DMS53 treated with DMSO at 0.1 percent for 48 hours (cell line): ENCODE results near the gene TAF10.

Experiments
- DNase-seq: peaks from one replicate; lab custom pipeline; 2025; ENCODE audit not compliant: unreplicated experiment; lab: John Stamatoyannopoulos, UW

Gene TAF10

DNA sequence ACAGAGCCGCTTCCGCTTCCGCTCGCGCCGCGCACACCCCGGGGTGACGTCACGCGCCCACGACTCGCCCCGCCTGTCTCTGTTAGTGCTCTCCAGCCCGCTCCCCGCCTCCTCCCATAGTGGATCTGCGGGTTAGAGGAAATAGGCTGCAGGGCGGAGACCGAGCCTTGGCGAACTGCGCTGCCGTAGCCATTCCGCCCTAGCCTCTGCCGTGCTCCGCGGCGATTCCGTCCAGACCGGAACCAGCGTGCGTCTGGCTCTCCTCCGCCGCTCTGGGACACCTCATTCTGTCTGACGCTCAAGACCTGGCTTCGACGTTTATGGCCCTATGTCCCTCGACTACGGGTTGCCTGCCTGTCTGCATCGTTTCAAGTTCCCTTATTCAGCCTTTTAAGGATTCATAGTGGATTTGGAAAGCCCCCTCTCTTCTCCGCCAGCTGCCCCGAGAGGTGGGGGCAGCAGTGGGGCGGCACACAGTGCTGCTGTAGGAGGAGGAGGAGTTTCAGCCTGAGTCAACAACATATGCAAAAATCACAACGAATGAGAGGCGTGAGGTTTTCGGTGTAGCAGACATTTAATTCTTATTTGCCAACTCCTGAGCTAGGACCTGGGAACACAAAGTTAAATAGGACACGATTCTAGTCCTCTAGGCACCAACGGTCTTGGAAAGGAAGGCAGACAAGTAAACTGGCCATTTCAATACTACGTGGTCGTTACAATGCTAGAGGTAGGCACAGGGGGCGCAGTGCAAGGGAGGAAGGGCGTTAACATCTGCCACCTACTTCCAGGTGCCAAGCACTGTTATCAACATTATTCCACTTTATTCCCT lies at the start of gene TAF10:
TAF10 (minus strand) TSS at position 4 of the 829 bp plus-strand sequence. CDS start 27 bp downstream, outside the sequence.
- peak; percentile 97 for DNase-seq

DNA sequence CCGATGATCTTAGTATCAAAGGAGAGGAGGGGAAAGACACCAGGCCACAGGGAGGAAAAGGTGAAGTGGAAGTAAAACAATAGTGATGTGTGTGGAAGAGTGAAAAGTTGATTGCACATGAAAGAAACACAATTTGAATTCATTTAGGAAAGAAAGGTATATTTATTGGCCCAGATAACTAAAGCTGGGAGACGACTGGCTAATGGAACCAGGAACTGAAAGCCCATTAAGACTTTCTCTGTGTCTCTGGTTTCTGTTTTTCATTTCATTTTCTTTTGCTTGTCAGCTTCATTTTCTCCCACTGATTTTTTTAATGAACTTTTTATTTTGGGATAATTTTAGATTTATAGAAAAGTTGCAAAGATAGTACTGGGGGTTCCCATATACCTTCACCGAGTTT lies 48.7 kb upstream of the TAF10 start:
- no peak for DNase-seq

DNA sequence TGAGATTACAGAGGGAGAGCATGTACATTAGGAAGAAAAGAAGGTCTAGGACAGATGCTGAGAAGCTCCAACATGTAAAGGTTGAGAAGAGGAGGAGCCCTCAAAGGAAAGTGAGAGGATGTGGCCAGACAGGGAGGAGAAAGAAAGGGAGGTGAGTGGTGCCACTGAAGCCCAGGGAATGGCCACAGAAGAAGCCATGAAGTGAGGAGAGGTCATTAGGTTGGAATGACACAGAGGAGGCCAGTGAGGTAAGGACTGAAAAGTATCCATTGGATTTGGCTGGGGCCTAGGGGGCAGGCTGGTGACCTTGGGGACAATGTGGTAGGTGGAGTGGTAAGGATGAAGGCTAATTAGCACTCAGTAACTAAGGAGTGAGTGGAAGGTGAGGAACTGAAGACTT lies 46.6 kb upstream of the TAF10 start:
- DNase-seq, result no peak

DNA sequence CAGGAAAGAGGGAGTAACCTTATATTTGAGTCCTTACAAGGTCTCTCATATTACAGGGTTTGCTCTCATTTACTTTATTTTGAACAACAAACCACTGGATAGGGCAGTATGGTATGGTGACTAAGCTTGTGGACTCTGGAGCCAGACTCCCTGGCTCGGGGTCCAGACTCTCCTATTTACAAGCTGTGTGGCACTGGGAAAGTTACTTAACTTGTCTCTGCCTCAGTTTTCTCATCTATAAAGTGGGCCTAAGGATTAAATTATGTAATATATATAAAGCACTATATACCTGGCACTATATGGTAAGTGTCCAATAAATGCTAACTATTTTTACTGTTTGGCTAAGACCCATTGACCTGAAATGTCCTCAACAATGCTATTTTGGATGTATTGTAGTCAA lies 45.3 kb upstream of the TAF10 start:
- DNase-seq, result no peak

DNA sequence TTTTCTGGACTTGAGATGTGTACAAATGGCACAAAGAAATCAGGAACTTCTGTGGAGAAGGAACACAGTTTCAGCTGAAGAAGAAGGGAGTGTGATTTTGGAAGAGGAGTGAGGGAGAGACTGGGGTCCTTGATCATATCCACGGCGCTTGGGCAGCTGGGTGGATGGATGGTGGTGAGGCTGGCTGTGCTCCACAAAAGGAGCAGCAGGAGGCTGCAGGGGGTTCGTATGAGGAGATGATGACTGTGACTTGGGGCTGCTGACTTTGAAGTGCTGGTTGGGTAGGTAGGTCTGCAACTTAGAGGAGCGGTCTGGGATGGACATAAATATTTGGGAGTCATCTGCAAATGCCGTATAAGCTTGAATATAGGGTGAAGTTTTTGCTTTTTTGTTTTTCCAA lies 44.9 kb upstream of the TAF10 start:
- no peak for DNase-seq

DNA sequence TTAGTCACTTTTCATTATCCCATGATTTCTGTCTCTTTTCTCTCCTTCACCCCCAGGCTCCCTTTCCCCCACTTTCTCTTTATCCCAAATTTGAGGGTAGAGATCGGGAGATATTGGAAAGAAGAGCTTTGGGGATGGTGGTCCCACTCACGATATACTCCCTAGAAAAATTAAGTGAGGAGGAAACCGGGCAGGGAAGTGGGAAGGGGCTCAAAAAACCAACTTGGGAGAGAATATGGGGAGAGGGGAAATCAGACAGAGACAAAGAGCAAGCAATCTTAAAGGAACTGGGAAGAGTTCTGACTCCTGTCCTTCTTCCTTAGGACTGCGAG lies 44.5 kb upstream of the TAF10 start:
- no peak for DNase-seq

DNA sequence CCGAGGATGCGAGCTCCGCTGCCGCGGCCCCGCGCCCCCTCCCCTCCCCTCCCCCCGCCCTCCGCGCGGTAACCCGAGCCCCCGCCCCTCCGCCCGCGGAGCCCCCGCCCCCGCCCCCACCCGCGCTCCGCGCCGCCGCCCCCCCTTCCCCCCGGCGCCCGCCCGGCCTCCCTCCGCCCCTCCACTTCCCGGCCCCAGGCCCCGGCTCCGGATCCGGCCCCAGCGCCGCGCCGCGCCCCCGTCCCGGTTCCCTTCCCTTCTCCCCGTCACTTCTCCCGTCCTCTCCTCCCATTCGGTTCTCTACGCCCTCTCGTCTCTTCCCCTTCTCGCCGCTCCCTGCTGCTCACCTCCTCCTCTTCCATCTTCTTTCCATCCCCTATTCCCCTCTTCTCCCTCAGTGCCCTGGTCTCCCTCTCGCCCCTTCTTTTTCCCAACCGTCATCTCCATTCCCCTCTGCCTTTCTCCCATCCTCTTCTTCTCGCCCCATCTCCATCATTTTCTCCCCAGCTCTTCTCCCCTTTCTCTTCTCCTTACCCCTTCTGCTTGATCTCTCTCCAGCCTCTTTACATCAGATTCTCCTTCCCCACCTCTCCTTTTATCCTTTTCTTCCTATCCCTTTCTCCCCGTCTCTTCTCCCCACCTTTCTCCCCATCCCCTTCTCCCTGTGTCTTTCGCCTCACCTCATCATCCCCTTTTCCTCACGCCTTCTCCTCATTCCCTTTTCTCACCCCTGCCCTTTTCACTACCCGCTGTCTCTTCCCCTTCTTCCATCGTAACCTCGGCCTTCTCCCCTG lies 44.0 kb upstream of the TAF10 start, which contains the start of gene DCHS1:
DCHS1 (minus strand) TSS at position 20 of the 794 bp plus-strand sequence. CDS start 14,196 bp downstream, outside the sequence.
- no peak for DNase-seq

DNA sequence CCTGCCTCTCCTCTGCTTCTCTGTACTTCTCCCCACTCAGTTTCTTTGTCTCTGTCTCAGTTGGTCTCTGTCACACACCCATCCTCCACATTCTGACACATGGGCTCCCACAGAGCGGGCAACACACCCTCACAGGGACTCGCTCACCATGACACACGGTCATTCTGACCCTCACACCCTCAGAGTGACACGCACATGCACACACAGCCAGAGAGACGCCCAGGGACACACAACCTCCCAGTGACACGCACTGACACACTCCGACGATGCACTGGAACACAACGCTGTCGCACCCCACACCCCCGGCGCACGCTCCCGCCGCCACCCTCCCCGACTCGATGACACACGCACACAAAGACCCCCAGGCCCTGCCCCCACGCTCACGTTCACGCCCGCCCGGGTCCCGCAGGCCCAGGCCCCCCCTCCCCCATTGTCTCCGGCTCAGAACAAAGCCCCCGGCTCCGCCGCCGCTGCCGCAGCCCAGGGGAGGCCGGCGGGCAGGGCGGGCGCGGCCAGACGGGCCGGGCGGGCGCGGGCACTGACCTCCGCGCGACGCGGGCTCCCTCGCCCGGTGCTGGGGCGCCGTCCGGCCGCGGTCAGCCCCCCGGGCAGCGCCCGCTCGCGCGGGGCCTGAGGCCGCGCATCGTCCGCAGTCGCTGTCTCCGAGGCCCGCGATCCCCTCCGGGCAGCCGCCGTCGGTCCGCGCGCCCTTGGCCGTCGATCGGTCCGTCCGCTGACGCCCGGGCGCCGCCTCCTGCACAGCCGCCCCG lies 43.2 kb upstream of the TAF10 start:
- DNase-seq, result no peak

DNA sequence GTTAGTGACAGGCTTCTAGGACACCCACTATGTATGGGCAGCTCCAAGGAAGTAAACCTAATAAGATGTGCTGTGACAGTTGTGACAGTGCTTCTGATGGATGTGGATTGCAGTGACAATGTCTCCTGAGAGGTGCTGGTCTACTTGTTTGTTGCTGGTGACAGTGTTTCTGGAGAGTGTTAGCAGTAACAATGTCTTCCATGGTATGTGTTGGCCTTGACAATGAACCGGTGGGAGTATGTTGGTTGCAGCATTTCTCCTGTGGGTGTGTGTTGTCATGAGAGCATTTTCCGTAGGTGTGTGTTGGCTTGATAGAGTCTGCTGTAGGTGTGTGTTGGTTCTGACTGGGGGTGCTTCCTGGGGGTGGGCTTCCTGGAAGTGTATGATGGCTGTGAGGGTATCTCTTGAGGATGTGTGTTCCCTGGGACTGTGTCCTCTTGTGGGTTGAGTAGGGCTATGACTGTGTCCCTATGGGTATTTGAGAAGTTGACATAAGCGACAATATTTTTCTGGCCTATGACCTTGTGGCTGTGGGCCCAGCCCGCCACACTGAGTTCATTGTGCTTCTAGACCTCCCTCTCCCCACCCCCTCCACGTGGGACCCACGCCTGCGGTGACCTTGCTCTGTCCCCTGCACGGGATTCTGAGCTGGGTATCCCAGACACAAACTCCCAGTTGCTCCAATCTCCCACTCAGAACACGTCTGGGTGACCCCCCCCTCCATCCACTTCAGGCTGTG lies 42.4 kb upstream of the TAF10 start:
- DNase-seq, result no peak

DNA sequence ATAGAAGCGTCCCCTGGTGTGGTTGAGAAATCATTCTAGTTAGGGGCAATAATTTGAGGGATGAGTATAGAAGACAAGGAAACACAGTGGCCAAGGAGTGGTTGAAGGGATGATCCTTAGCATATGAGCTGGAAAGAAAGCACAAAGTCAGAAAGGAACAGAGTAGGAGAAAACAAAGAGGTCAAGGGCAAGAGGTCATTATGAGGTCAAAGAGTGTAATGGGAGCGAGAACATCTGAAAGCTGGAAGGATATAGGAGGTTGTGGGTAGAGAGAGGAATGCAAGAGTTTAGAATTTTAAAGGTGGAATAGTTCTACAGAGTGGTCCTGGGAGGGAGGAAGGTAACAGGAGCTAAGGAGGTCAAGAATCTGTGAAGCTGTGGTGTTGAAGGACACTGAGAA lies 41.6 kb upstream of the TAF10 start:
- no peak for DNase-seq

DNA sequence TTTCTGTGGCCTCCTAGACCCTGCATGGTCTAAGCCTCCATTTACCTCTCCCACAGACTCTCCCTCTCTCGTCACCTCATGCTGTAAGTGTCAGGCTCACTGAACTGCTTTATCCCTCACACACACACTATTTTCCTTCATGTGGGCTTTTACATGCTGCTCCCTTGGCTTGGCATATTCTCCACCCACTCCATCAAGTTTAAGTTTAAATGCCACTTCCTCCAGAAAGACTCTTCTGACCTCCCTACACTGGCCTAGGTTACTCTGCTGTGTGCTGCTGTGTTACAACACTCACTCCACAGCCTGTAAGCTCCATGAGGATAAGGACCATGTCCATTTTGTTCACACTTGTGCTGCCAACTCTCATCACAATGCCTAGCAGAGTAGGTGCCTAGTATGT lies 41.1 kb upstream of the TAF10 start:
- DNase-seq, result no peak

DNA sequence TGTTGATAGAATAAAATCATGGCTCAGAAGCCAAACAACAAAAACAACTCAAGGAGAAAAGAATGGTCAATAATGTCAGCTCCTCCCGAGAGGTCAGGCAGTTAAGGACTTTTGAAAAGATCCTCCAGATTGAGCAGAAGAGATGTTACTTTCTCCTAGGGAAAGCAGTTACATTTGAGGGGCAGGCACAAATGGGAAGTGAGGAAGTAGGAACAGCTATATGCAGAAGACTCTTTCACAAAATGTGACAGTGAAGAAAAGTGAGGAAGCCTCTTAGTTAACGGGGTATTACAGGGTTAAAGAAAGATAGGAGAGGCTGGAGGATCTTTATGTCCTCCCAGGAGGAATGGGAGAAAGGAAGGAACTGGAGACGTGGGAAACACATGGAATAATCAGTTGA lies 40.2 kb upstream of the TAF10 start:
- no peak for DNase-seq

DNA sequence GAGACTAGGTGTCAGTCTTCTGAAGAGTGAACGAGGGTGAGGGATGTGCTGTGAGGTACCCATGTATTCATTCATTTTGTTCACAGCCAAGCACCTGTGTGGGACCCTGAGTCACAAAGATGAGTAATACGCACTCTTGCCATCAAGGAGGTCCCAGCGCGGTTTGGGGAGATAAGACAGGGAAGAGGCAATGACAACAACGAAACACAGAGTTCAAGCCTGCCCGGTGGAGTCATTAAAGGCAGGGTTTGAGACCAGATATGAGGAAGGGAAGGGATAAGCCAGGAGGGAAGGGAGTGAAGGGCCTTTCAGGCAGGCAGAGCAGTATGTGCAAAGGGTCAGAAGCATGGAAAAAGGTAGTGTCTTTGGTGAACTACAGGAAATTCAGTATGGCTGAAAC lies 39.0 kb upstream of the TAF10 start:
- DNase-seq, result no peak

DNA sequence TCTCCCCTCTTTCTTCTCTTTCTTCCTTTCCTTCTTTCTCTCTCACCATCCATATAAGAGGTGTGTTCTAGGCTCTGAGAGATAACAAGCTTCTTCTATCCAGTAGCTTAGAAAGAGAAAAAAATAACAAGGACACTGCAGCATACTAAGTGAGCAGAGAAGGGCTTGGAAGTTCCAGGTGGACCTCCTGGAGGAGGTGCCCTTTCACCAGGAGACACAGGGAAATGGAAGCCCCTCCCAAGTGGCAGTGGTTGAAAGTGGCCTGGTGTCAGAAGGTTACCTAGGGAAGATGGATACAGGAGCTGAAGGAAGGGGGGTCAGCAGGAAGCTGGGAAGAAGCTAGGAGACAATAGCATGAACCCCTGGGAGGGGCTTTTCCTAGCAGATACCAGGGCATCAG lies 38.1 kb upstream of the TAF10 start:
- no peak for DNase-seq

DNA sequence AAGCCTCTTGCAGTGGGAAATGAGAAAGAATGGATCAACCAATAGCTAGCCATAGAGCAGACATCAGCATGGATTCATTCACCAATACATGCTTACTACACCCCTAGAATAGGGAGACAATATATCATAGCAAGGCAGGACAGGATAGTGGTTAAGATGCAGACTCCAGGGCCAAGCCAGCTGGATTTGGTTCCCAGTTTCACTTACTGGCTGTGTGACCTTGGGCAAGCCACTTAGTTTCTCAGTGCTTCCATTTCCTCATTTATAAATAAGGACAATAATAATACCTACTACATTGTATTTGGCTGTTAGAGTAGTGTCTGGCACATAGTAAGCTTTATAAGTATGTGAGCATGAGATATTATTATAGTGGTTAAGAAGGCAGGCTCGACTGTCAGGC lies 36.5 kb upstream of the TAF10 start:
- no peak for DNase-seq

DNA sequence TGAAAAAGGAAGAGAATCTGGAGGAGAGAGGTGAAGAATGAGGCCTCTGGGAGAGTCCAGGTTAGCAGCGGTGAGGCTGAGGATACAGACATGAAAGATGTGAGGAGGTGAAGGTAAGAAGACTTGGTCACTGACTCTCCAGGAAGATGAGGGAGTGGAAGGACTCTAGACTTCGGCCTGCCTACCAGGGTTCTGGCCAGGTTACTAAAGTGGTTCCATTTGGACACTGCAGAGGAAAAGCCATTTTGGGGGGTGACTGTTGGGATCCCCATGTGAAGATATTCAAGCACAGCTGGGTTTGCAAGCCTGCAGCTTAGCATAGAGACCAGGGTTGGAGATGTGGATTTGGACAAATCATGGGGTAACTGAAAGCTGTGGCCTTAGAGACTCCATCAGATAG lies 35.8 kb upstream of the TAF10 start:
- no peak for DNase-seq

DNA sequence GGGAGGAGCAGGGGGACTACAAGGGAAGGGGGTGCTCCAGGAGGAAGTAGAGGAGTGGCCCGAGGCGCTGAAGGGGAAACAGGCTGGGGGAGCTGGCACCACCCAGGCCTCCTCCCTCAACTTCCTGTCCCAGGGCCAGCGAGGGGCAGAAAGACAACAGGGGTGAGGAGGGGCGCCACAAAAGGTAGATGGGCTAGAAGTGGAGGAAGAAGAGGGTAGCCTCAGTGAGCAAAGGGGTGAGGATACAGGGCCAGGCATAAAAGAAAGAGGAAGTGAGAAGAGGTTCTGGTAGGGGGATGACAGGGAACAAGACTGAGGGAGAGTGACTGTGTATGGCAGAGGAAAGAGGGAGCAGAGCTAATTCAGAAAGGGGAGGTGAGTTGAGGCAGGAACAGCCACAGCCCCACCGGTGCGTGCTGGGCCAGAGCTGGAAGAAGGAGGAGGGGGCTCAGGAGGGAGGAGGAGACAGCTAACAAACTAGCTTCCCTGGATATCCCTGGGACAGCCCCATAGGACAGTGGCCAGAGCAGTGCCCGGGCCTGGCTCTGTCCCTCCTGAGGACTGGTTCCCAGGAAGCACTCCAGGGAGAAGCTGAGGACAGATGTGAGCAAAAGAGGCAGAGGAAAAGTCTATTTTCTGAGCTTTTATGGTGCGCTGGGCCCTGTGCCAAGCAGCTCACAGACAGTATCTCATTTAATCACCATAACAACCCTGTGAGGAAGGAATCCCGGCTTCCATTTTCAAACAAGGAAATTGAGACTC lies 35.1 kb upstream of the TAF10 start:
- no peak for DNase-seq

DNA sequence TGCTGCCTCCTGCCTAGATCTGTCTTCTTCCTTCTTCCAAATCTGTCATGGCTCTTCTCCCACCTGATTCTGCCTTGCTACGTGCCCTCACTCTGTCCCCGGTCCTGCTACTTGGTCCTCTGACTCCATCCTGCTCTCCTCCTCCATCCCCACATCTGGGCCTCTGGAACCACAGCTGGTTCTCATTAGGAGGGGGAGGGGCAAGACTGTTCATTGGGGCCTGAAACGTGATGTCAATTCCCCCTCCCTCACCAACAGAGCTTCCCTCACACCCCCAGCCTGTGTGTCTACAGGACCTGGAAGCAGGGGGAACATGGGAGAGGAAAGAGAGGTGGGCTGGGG lies 34.5 kb upstream of the TAF10 start:
- no peak for DNase-seq

DNA sequence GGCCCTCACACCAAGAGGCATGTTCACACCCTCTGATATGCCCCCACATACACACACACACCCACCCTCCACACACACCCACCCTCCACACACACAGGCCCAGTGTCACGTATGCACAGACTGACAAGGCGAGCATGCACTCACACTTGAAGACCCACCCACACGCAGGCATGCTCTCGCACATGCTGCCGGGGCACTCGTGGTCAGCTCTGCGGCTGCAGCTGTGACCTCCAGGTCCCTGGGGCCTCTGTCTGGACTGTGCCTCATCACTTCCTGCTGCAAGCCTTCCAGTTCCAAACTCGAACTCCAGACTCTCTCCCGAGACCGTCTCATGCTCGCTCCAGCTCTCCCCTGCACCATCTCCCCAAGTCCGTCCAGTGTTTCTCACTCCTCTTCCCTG lies 34.1 kb upstream of the TAF10 start:
- DNase-seq, result no peak

DNA sequence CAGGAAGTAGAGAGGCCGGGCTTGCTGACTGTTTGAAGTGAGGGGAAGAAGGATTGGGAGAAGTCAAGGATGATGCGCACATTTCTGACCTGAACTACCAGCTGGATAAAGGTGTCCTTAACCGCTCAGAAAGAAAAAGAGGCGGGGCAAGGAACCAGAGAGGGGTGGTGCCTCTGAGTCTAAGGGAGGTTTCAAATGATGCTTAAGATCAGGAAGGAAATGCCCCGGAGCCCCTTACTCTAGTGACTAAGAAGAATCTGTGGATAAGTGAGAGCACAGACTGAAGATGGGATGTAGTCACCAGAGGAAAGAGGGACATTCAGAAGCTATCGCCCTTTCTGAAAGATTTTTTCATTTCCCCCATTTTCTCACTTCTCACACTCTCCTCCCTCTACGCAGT lies 30.9 kb upstream of the TAF10 start:
- DNase-seq, result no peak
